ENCODE results near the gene RHBDL1. TPM values are rescaled to one million over a fixed set of nuclear protein-coding genes. Genes with fewer than 3 reads are reported as not detected.
A peak's percentile ranks its signal among the peaks of the same experiment; 100 is the strongest.

The RHBDL1 gene
- total RNA-seq: 1.9 to 3.5 TPM (median 3.0 TPM) in 3 replicates
- long read RNA-seq, partial matches to known transcripts: 2 of 3 reads
- long read RNA-seq, other reads (novel, unspliced or antisense): 0 of 3 reads

GRCh38 chr16:674968-675883 lies at the start of gene RHBDL1:
Gene RHBDL1 (plus strand): TSS chr16:675671. CDS start chr16:675791, 120 bp downstream.
- Mint-ChIP-seq H3K4me3 (ENCODE audit: unreplicated experiment) (peak within 1 kb of the TSS; percentile 57), H3K36me3 (ENCODE audit: low read depth) (peaks cover 2% of the 10 kb centered on the region), H3K9me3 (ENCODE audit: low read depth) (no peaks in the 10 kb centered on the region), H3K27ac (ENCODE audit: unreplicated experiment) (no peak within 1 kb of the TSS), H3K27me3 (ENCODE audit: low read depth) (no peaks in the 10 kb centered on the region), H3K4me1 (ENCODE audit: low read depth) (peaks cover 14% of the 10 kb centered on the region)
- no peak for TF ChIP-seq CTCF (IDR thresholded peaks at IDR 0.05)
- no peak for DNase-seq (ENCODE audit: low spot score)

GRCh38 chr16:625977-626765 lies 49.3 kb upstream of the RHBDL1 start:
- peaks cover 2% of the 10 kb centered on the region for H3K36me3 Mint-ChIP-seq (ENCODE audit: low read depth)
- H3K27ac Mint-ChIP-seq (ENCODE audit: unreplicated experiment): peak overlapping the region; percentile 98
- H3K4me1 Mint-ChIP-seq (ENCODE audit: low read depth): peaks cover 36% of the 10 kb centered on the region
- H3K4me3 Mint-ChIP-seq (ENCODE audit: unreplicated experiment): no peak overlapping the region
- no peak for TF ChIP-seq CTCF (IDR thresholded peaks at IDR 0.05)
- peak; percentile 90 for DNase-seq (ENCODE audit: low spot score)
- no peaks in the 10 kb centered on the region for H3K27me3 Mint-ChIP-seq (ENCODE audit: low read depth)
- H3K9me3 Mint-ChIP-seq (ENCODE audit: low read depth): no peaks in the 10 kb centered on the region

- peak overlapping the region; percentile 21 for H3K4me3 Mint-ChIP-seq (ENCODE audit: unreplicated experiment)
- no peaks in the 10 kb centered on the region for H3K27me3 Mint-ChIP-seq (ENCODE audit: low read depth)
- H3K4me1 Mint-ChIP-seq (ENCODE audit: low read depth): peaks cover 31% of the 10 kb centered on the region
- DNase-seq (ENCODE audit: low spot score): no peak
- no peak for TF ChIP-seq CTCF (IDR thresholded peaks at IDR 0.05)
- H3K27ac Mint-ChIP-seq (ENCODE audit: unreplicated experiment): peak overlapping the region; percentile 98
- H3K36me3 Mint-ChIP-seq (ENCODE audit: low read depth): peaks cover 2% of the 10 kb centered on the region
- no peaks in the 10 kb centered on the region for H3K9me3 Mint-ChIP-seq (ENCODE audit: low read depth)
Measured at GRCh38 chr16:626787-627453, 48.6 kb upstream of the RHBDL1 start.

- H3K9me3 Mint-ChIP-seq (ENCODE audit: low read depth): no peaks in the 10 kb centered on the region
- no peak for DNase-seq (ENCODE audit: low spot score)
- H3K4me1 Mint-ChIP-seq (ENCODE audit: low read depth): peaks cover 25% of the 10 kb centered on the region
- H3K4me3 Mint-ChIP-seq (ENCODE audit: unreplicated experiment): no peak overlapping the region
- H3K27ac Mint-ChIP-seq (ENCODE audit: unreplicated experiment): peak overlapping the region; percentile 98
- H3K36me3 Mint-ChIP-seq (ENCODE audit: low read depth): peaks cover 2% of the 10 kb centered on the region
- no peaks in the 10 kb centered on the region for H3K27me3 Mint-ChIP-seq (ENCODE audit: low read depth)
- TF ChIP-seq CTCF (IDR thresholded peaks at IDR 0.05): no peak
Measured at GRCh38 chr16:627454-628239, 47.8 kb upstream of the RHBDL1 start.
